ENCODE results near the gene MMRN1.
A peak's percentile ranks its signal among the peaks of the same experiment; 100 is the strongest.

The MMRN1 gene, protein sequence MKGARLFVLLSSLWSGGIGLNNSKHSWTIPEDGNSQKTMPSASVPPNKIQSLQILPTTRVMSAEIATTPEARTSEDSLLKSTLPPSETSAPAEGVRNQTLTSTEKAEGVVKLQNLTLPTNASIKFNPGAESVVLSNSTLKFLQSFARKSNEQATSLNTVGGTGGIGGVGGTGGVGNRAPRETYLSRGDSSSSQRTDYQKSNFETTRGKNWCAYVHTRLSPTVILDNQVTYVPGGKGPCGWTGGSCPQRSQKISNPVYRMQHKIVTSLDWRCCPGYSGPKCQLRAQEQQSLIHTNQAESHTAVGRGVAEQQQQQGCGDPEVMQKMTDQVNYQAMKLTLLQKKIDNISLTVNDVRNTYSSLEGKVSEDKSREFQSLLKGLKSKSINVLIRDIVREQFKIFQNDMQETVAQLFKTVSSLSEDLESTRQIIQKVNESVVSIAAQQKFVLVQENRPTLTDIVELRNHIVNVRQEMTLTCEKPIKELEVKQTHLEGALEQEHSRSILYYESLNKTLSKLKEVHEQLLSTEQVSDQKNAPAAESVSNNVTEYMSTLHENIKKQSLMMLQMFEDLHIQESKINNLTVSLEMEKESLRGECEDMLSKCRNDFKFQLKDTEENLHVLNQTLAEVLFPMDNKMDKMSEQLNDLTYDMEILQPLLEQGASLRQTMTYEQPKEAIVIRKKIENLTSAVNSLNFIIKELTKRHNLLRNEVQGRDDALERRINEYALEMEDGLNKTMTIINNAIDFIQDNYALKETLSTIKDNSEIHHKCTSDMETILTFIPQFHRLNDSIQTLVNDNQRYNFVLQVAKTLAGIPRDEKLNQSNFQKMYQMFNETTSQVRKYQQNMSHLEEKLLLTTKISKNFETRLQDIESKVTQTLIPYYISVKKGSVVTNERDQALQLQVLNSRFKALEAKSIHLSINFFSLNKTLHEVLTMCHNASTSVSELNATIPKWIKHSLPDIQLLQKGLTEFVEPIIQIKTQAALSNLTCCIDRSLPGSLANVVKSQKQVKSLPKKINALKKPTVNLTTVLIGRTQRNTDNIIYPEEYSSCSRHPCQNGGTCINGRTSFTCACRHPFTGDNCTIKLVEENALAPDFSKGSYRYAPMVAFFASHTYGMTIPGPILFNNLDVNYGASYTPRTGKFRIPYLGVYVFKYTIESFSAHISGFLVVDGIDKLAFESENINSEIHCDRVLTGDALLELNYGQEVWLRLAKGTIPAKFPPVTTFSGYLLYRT

DNA sequence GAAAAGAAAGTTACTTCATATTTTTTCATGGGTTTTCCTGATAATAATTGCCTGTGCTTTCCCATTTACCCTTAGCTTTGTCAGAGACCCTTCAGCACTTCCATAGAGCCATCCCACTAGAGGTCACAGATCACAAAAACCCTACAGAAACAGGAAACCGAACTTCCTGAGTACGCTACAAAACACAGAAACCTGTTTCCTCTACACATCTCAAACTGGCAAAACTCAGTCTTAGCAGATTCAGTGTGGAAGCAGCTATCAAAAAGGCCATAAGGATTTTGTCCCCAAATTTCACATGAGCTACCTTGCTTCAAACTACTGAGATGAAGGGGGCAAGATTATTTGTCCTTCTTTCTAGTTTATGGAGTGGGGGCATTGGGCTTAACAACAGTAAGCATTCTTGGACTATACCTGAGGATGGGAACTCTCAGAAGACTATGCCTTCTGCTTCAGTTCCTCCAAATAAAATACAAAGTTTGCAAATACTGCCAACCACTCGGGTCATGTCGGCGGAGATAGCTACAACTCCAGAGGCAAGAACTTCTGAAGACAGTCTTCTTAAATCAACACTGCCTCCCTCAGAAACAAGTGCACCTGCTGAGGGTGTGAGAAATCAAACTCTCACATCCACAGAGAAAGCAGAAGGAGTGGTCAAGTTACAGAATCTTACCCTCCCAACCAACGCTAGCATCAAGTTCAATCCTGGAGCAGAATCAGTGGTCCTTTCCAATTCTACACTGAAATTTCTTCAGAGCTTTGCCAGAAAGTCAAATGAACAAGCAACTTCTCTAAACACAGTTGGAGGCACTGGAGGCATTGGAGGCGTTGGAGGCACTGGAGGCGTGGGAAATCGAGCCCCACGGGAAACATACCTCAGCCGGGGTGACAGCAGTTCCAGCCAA, at the start of gene MMRN1:
Gene MMRN1, plus strand, starts transcription at position 206 of the 902 bp plus-strand sequence. Its CDS starts 118 bp downstream, at position 324.
- DNase-seq = no peak

DNA sequence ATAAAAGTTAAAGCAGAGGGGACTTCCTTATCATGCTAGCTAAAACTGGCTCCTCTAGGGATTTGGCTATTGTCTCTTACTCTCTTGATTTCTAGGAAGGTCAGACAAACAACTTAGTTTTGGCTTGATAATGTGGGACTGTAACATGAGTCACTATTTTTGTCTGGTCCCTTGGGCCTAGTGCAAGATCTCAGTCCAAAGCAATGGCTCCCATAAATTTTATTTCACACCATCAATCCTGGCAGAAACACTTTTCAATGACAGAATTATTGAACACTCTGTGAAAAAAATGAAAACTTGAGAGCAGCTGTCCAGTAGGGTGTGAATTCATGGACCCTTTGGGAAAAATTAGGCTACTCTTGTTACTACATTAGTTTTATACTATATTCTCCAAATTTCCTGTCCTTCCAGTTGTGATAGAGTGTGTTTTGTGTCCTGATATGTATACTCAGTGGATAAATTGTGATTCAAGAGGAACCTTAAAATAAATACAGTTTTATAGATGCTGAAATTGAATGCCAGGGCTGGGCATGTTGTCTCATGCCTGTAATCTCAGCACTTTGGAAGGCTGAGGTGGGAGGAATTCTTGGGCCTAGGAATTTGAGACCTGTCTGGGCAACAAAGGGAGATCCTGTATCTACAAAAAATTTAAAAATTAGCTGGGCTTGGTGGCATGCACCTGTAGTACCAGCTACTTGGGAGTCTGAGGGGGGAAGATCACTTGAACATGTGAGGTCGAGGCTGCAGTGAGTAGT, 46.9 kb upstream of the MMRN1 start:
- no peak for DNase-seq

DNA sequence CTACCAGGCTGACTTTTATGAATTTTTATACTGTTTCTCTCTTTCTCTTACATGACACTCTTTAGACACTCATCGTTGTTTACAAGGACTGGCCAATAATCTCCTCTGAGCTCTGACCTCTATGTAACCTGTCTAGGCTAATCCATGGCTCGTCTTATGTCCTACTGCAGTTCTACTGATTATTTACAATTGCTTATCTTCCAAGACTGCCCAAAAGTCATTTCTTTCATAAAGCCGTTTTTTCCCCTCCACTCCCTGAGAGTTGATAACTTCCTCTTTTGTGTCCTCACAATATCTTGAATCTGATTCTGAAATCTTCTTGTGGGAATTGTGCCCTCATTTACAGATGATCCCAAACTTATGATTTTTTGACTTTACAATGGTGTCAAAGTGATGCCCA, 39.4 kb upstream of the MMRN1 start:
- DNase-seq = no peak

DNA sequence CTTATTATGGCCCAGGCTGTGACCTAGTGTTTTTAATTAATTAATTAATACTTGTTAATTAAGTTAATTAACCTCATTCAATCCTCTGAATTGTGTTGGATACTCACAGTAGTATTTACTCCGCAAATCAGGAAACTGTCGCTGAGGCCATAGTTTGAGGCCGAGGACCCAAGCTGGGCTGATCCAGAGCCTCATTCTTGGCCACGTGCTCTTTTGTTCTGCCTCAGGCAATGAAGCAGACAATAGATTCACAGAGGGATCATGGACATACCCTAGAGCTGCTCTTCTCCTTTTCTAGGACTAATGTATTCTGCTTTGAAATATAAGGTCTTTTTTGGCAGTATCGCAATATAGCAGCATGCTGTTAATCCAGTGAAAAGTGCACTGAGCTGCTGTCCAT, 33.7 kb upstream of the MMRN1 start:
- no peak for DNase-seq

DNA sequence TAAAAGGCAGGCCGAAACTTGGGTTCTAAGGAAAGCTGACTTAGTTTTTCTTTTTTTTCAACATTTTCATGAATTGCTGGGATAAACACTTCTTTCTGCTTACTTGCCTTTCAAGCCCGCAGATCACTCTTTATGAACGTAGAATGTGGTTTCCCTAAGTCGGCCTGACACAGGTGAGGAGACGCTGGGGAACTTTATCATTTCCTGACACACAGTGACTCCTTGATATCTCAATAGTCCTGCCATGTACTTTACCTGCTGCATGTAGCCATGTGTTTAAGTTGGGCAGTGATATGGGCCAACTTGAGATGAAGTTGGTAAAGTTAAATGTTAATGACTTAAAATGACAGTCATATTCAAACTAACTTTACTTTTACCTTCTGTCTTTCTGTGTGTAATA, 31.1 kb upstream of the MMRN1 start:
- no peak for DNase-seq

DNA sequence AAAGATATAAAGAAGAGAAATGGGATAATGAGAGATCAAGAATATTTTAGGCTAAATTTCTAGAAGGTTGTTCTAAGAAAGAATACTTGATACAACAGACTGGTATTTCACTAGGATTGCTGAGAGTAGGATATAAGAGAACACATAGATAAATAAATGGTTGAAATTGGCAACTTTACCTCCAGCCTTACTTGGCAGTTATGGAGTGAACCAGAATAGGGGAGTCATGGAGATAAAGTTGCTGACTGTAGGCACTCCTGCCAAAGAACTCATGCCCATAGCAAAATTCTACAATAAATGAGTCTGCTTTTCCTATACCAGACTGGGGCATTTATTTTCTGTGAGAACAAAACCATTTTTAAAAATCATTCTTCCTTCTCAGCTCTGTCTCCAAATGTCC, 26.4 kb upstream of the MMRN1 start:
- DNase-seq = no peak

DNA sequence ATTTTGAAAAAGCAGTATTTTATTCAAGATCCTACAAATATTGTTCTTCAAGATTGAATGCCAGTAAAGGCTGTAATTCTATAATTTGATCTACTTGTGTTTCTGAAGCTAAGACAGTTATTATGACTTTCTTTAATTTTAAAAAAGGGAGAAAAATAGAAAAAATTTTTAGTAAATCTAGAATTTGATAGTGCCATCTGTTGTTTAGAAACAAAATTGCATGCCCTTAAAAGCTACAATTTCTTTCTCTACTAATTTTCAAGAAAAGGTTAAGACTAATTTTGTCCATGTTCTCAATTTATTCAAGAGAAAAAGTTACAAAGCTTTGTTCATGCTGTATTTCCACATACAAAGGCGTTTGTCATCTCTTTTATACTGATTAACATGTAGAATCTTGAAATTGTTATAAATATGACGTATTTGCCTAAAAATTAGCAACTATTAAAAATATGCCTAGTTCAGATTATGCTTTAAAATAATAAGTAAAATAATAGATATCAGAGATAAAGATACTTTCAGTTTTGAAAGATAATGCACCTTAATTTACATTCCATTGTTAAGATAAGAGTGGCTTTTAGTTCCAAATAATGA, 25.6 kb upstream of the MMRN1 start:
- no peak for DNase-seq

DNA sequence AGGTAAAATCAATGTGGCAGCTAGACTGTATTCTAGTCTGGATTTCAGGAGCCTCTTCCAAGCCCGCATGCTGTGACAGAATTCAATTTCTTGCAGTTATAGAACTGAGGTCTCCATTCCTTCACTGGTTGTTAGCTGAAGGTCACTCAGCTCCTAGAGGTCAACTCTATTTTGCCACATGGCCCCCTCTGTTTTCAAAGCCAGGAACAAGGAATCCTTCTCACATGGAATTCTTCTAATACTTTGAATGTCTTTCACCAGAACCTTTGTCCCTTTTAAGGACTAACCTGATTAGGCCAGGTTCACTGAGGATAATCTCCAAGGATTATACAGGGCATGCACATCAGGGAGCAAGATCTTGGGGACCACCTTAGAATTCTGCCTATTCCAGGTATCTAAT, 23.4 kb upstream of the MMRN1 start:
- DNase-seq = no peak

DNA sequence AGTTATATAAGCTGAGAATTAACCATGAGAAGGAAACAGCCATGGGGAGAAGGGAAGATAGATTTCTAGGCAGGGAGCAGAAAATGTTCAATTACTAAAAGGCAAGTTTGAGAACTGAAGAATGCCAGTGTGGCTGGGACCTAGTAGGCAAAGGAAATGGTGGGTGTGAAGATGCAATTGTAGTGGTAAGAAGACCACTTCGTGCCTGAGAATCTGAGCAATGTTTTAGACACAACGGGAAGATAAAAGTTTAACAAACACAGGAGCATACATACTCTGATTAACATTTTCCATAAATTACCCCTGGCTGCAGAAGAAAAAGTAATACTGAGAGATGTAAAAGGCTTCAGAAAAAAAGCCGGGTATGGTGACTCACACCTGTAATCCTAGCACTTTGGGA, 18.1 kb upstream of the MMRN1 start:
- DNase-seq = no peak

DNA sequence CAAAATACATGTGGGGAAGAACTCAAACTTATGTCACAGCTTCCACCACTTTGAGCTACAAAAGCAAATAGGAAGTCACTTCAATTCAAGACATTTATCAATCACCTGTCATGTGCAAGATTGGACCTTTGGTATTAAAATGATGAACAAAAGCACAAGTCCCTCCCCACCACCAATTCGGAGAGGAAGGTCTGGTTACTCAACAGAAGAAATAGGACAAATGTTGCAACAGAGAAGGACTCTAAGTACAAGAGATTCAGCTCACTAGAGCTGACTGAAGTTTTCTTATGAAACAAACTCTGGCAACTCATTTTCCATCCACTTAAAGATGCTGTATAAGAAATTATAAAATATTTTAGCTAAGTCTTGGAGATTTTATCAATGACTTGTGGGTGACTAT, 16.0 kb upstream of the MMRN1 start:
- DNase-seq = no peak

DNA sequence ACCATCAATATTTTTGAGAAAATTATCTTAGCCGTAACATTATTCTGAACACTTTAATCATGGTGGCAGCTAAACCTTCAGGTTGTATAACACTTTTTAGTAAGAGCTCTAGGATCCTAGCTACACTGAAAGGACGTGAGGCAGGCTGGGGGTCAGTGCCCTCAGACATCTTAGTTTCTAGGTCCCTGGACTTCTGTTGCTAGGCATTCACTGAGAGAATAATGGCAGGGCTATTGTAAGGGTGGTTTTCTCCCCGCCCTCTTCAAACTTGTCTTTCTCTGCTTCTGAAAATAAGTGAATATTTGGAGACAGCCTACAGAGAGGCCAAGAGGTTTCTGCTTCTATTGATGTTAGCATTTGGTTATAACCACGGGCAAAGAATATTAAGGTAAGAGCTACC, 15.4 kb upstream of the MMRN1 start:
- DNase-seq = no peak

DNA sequence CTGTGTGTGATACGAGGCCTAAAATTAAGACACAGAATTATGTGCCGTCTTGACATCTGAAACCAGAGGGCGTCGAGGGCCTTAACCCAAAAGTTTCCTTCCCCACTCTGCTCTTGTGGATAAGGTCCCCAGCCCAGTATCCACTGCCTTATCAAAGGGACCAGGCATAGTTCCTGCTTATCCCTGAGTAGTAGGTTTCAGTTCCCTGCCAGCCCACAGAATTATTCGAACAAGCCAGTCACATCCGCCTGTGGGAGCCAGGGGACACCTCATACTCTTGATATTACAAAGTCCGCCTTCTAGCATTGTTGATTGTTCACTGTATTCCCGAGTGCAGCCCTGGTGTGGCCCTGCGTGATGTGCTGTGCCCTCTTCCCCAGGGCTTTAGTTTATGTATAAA, 5.4 kb upstream of the MMRN1 start:
- DNase-seq = no peak

DNA sequence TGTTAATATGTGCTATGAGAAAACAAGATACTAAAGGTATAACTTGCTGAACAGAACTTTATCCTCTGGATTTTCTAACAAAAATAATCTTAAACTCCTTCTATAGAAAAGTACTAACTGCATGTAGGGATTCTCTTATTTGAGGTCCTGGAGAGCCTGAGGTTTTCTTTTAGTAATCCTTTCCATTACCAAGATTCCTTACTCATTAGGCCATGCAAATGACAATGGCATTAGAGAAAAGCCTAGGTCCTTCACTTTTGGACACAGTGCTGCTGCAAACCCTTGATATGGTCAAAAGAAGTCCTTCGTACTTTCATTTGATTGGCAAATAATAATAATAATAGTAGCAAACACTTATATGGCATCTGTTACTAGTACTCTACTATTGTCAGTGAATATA, 3.2 kb downstream of the MMRN1 start:
- no peak for DNase-seq

DNA sequence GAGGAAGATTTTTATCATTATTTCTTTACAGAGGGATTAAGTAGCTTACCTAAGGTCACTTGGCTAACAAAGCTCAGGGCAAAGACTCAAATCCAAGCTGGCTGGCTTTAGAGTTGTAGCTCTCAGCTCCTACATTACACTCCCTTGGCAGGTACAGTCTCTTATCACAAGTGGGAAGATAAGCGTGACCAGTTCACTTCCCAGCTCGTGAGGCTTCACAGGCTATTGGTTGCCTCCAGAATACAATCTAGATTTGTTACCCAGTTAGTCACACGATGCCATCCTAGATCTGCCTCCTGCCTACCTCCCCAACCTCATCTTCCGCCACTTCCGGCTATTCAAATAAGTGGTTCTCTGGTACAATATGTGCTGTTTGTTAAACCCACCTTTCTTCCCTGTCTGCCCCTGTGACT, 3.7 kb downstream of the MMRN1 start:
- DNase-seq = no peak

DNA sequence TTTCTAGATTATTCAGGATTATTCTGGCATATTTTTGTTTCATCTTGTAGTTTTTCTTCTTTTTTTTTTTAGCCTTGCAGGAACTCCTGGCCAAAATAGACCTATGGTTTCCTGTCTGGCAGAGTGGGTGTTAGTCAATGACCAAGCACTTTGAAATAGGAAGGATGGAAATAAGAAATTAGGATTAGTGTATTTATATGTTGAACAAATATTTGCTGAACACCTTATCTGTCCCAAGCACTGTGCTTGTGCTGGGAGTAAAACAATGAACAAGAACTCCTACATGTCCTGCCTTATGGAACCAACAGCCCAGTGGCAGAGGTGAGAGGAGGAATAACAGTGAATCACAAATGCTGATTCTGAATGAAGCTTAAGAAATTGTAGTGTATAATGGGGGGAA, 4.5 kb downstream of the MMRN1 start:
- no peak for DNase-seq

DNA sequence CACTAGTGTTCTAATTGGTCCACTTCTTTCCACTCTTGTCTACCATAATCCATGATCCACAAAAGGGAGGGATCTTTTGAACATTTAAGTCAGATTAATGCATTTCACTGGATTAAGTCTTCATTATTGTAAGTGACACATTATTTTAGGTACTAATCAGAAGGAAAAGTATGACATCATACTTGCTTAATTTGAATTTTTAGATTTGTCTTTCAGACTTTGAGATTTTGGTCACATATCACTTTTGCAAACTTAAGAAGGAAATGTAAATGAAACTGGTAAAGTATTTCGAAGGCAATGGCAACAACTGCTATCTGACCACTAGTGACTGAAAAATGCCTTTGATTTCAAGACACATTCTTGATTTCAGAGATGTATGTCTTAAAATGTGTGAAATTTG, 5.2 kb downstream of the MMRN1 start:
- no peak for DNase-seq

DNA sequence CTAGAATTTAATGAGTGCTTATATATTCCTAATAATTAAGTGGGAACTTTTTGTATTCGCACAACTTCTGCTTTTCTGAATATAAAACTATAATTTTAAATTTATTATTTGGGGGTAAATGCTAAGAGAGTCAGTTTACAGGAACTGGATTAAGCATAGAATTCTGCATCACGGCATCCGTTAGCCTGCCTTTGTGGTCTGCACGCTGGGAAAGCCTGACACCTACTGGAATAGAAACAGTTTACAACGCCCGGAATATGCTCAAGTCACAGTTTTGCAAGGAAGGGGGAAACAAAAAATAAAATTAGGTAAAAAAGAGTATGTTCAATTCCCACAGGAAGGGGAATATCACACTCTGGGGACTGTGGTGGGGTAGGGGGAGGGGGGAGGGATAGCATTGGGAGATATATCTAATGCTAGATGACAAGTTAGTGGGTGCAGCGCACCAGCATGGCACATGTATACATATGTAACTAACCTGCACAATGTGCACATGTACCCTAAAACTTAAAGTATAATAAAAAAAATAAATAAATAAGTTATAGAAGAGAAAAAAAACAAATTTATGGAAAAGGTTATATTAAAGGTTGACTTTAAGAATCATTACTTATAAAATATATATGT, 7.3 kb downstream of the MMRN1 start:
- DNase-seq = peak; percentile 20

DNA sequence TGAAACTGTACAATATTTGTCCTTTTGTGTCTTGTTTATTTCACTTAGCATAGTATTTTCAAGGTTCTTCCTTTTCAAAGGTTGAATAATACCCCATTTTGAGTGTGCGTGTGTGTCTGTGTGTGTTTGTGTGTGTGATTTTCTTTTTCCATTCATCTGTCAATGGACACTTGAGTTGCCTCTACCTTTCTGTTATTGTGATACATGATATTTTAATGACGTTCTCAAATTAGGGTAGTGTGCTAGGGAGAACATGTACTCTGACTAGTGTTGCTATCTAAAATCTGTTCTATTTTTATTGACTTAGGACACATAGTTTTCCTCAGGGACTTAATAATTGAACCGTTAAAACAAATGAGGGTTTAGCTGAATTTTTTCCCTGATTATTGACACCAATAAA, 9.9 kb downstream of the MMRN1 start:
- DNase-seq = no peak

DNA sequence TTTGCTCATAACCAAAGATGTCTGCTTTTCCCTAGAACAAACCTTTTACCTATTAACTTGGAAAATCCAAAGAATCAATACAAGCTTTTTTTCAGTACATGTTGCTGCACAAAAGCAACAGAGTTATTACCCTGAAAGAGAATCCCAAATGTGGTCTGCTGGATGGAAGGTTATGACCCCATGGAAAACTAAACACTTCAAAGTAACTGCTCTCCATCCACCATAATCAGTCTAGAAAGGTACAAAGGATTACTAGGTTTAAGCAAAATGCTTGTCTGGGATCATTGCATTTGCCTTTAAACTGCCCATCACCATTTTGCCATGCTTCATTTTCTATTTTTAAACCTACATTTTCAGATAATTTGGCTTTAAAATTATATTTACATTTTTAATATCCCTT, 11.7 kb downstream of the MMRN1 start:
- no peak for DNase-seq

DNA sequence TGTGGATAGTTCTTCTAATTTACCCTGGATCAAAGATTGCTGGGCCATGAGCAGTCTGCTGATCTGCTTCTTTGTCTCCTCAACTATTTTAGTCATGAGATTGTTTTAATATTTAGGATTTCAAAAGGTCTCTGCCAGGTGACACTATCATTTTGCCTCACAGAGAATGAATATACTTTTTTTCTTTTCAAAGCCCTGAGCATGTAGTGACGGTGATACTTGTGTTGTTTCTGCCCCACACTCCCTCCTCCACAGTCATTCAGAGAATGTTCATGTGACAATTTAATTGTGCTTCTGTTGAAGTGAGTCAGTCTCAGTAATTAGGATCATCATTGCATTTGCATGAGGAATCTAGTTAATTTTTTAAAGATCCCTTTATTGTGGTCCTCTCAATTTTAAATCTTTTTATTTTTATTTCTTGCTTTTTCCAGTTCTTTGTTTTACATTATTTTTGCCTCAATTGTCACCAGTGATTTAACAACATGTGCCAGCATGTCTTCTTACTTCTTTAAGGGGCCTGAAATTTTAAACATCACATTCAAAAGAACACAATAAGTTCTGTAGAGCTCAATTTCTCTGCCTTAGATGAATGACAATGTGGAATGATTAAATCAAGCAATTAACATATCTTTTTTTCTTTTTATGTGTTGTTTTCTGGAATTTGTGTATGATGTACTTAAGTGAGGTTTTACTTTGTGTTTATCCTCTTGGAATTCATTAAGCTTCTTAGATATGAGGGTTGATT, 12.3 kb downstream of the MMRN1 start:
- DNase-seq = no peak
